ENCODE results near the gene EFNA5.

EFNA5 gene

GRCh38 chr5:107639990-107640389 is 30.7 kb downstream of the EFNA5 start:
- DNase-seq (ENCODE audit: low spot score): no peak

DNA sequence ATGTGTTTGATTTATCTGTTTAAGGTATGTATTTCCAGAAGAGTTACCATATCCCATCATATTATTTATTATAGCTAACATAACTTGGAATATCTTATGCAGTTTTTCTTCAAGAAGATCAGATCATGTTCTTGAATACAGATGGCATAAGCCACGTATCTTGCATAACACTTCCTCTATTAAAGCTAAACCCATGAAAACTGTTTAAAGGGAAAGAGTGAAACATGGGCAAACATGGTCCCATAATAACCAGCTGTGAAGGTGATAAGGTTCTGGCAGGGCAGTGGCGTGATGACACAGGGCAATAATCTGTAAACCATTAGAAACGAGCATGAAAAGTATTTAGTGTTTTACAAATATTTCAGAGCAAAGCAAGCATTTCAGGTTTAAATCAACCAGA is 34.2 kb downstream of the EFNA5 start:
- DNase-seq (ENCODE audit: low spot score): no peak

DNA sequence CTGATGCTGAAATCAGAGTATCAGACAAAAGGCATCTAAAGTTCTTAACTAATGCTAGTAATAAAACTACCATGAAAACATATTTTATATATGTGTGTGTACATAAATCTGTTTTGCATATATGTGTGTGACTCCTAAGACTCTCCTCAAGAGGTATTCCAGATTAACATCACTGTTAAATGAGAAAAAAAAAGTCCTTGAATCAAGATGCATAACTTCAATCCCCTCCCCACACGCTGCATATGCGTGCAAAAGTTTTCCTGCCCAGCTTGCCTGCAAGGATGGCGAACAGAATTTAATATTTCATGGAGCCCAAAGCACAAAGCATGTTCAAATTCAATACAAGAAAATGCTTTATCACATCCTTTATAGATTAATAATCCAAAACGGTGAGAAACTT is 34.7 kb downstream of the EFNA5 start:
- no peak for DNase-seq (ENCODE audit: low spot score)

DNA sequence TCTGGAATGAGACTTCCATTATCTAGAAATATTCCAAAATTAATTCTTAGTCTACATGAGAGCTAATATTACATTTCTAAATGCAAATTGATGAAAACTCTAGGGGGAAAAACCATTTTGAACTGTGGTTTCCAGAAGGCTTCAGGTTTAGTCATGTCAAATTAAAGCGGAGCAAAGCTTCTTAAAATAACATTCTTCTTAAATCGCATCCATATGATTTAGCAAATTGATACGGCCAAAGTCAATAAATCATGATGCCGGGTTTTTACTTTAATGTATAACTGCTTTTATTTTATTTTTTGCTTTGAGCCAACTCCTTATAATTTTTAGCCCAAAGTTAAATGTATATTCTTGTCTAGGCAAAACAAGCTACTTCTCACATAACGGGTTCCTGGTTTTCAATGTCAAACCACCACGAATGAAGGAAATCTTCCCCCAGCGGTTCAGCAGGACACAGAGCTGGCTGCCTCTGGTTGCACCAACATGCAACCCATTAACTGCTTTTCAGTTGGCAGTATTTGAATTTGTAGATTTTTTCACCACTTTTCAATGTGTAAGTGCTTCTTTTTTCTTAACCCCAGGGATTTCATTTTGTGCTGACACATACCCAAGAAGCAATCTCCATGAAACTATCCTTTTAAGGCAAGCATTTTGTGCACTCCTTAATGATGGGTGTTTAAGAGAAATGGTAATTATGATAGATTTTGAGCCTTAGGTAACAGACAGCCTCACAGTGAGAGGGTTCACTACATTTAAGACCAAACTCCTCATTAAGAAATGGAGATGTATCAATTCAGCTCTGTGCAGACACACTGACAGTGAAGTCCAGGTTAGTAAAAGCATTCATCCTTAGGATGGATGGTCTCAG is 35.5 kb downstream of the EFNA5 start:
- no peak for DNase-seq (ENCODE audit: low spot score)

DNA sequence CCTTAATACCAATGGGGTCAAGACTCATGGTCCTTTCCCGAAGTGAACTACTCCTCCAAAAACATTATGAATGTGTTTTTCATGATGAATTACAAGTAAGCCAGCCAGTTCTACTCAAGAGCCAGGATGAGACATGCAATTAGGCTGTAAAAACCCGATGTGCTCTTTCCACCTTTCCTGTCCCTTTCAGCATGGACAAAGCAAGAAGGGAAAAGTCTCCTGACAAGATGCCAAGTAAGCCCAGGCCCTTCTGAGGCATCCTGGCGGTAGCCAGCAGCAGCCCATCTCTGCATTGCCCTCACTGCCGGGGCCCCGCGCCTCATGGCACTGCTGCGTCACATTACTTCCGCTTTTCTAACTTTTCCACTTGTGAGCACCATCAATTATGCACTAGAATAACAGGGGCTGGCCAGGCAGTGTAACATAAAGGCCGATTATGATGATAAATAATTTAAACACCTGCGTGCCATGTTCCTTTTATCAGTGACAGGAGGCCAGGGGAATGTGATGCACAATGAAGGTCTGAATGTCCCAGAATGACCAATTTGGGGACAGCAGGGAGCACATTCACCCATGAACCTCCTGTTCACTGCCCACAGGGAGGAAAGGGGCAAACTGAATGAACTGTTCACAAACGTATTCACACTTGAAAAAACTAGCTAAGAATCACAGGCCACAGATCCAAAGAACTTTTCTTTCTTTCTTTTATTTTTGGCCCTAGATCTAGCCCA is 37.4 kb downstream of the EFNA5 start:
- DNase-seq (ENCODE audit: low spot score): no peak

DNA sequence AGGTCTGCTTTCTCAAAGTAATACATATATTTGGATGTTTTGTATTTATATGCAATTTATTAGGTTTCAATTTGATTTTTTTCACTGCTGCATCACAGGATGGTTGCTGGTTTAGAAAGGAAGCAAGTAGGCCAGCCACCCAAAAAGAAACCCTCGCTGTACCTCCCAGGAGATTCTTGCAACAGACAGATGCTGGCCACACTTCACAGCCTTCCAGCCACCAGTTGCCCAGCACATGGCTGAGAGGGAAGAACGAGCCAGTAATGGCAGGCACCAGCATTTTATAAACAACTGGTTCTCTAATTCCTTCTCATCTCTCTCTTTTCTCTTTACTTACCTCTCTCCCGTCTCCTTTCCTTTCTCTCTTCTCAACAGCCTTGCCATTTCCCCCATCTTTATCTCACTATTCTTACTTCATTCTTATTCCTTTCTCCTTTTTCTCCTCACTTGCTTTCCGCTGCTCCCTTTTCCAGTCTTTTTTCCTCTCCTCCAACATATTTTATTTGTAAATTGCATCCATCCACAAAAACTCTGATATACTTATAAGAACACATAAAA is 38.9 kb downstream of the EFNA5 start:
- no peak for DNase-seq (ENCODE audit: low spot score)

GRCh38 chr5:107630184-107630583 is 40.6 kb downstream of the EFNA5 start:
- no peak for DNase-seq (ENCODE audit: low spot score)

DNA sequence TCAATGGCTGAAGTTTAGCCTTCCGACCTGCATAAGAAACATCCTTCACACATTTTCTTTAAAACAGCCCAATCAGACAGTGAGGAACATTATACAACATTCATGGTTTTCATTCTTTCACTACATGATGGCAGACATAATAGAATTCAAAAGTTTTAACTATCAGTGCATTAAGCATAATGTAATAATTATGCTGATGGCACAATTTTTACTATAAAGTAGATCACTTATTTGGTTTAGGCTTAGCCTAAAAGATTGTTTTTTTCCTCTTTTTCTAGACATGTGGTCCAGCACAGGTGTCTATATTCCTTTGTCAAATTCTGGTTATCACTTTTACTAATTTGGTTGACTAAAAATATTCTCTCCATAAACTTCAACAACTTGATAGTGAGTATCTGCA is 46.5 kb downstream of the EFNA5 start:
- DNase-seq (ENCODE audit: low spot score): no peak

- DNase-seq (ENCODE audit: low spot score): no peak
These were observed 49.6 kb downstream of the EFNA5 start for GRCh38 chr5:107621089-107621488.

GRCh38 chr5:107619781-107620180 is 51.0 kb downstream of the EFNA5 start:
- no peak for DNase-seq (ENCODE audit: low spot score)

- peak; percentile 18 for DNase-seq (ENCODE audit: low spot score)
These were observed 52.5 kb downstream of the EFNA5 start for GRCh38 chr5:107618242-107618641.

- no peak for DNase-seq (ENCODE audit: low spot score)
These were observed 53.7 kb downstream of the EFNA5 start for GRCh38 chr5:107617052-107617451.

- DNase-seq (ENCODE audit: low spot score): no peak
These were observed 54.5 kb downstream of the EFNA5 start for GRCh38 chr5:107616213-107616612.

DNA sequence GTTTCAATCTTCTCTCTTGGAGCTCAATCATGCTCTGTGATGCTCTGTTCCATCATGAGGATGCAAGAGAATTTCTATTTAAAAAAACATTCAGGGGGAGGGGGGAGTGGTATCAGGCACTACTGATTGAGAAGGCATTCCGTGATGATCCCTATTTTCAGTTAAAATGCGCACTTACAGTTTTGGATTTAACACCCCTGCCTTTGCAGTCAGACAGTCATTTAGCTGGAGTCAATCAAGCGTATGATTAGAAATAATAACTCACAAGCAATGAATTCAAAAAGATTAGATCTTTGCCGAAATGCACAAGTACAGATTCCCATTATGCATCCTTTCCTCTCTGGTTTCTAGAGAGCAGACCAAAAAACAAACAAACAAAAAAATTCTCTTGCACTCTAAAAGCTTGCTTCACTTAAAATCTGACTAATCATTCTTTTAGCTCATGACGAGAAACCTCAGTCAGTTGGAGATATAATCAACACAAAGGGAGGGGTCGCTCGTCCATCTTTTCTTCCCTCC is 55.4 kb downstream of the EFNA5 start:
- no peak for DNase-seq (ENCODE audit: low spot score)

DNA sequence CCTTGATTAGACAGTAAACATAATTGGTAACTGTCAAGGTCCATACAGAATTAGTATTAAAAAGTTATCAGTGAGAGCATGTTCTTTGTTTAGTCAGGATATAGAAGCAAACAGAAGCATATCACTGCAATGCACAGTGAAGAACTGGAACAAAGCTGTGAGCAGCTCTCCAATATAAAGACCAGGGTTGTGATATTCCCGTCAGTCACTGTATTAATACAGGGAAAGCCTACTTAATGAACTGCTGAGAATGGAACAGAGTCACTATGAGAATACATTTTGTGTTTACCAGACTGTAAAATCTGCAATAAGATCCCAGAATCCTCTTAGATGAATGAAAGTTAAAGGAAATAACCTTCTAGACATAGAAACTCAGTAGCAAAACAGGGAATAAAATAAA is 58.2 kb downstream of the EFNA5 start:
- DNase-seq (ENCODE audit: low spot score): no peak

GRCh38 chr5:107610798-107611197 is 59.9 kb downstream of the EFNA5 start:
- DNase-seq (ENCODE audit: low spot score): no peak

- DNase-seq (ENCODE audit: low spot score): peak; percentile 4
These were observed 62.9 kb downstream of the EFNA5 start for GRCh38 chr5:107607671-107608345.

DNA sequence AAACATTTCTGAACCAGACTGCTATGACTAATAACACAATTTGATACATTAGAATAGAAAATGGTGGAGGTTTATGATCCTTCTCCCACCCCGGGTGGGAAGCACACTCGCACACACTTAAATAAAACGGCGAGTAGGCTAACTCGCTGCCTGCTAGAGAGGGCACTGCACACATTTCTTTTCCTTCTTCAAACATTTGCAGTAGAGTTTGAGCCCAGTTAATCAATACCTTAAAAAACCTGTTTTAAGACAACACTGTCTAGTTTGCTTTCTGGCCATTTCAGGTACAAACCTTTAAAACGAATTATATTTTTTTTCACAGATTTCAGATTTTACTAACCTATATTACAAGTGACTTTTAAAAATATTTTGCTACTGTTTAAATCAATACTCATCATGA is 63.5 kb downstream of the EFNA5 start:
- no peak for DNase-seq (ENCODE audit: low spot score)

DNA sequence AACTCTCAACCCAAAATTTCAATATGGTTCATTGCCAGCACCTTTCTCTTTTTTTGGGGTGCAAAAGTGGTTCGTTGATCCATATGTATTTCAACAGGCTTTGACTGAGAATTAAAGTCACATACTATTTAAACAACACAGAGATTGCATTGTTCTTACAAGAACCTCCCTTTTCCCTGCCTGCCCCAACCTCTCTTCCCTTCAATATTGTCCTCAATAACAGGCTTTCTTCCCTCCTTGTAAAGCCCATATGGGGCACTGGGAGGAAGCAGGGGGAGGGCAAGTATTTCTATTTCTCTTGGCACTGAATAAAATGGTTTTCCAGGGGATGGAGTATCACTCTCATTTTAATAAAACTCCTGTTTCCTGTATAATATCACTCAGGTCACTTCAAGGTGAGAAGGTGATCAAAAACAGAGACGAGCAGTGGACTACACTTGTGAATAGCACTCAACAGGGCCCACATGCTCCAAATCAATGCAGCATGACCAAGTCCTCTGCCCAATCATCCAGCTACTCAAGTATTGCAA is 65.1 kb downstream of the EFNA5 start:
- DNase-seq (ENCODE audit: low spot score): no peak

- no peak for DNase-seq (ENCODE audit: low spot score)
These were observed 65.7 kb downstream of the EFNA5 start for GRCh38 chr5:107604990-107605389.

- no peak for DNase-seq (ENCODE audit: low spot score)
These were observed 66.4 kb downstream of the EFNA5 start for GRCh38 chr5:107604146-107604910.
